Bronchial epithelial cell (primary cell): ENCODE results near the gene PVALEF. TPM values are rescaled to one million over a fixed set of nuclear protein-coding genes. Genes with fewer than 3 reads are reported as not detected.
A peak's percentile ranks its signal among the peaks of the same experiment; 100 is the strongest.

Source experiments
- DNase-seq: peaks from one replicate; pipeline ENCODE4 v3.0.0-alpha.2; 2010; ENCODE audit warnings: low read depth
- FAIRE-seq: peaks from 2 replicates; lab custom pipeline; 2011; peaks lifted over from hg19 to GRCh38; lab: Jason Lieb, UNC
- H3K27me3 ChIP-seq: 2 replicates; pipeline ENCODE4 v1.5.1; 2011; ENCODE audit warnings: low read length; ENCODE audit not compliant: control insufficient read depth, insufficient read depth
- H3K36me3 ChIP-seq: 2 replicates; pipeline ENCODE4 v1.5.1; 2011; ENCODE audit warnings: low read length; ENCODE audit not compliant: control insufficient read depth, insufficient read depth
- H3K4me3 ChIP-seq: 2 replicates; pipeline ENCODE4 v1.5.1; 2011; ENCODE audit warnings: mild to moderate bottlenecking, low read depth, low read length, control low read depth
- CTCF ChIP-seq: IDR thresholded peaks from 2 replicates; pipeline ENCODE4 v1.5.1; 2011; ENCODE audit warnings: mild to moderate bottlenecking, moderate library complexity, low read length, control low read depth, inconsistent platforms; ENCODE audit not compliant: insufficient read depth, severe bottlenecking
- total RNA-seq: library from RNA; depleted of rRNA; stranded (reverse); fragments of >200 nt; gene quantifications from 2 replicates; pipeline ENCODE4 v1.2.1, GENCODE V29; 2014

The PVALEF gene
- total RNA-seq, 1 donor from 2014 or later: not detected

- FAIRE-seq: no peak
Observed at GRCh38 chr17:81182596-81182995, 17.3 kb downstream of the PVALEF start.

GRCh38 chr17:81183316-81183715 is 18.0 kb downstream of the PVALEF start:
- Histone ChIP-seq H3K36me3 (no peaks in the 10 kb centered on the region), H3K4me3 (no peak overlapping the region), H3K27me3 (peaks cover 1% of the 10 kb centered on the region)
- DNase-seq (no peak), FAIRE-seq (no peak)
- TF ChIP-seq CTCF: no peak

More at GRCh38 chr17:81182596-81182995, 17.3 kb downstream of the PVALEF start:
- TF ChIP-seq CTCF: no peak
- DNase-seq: no peak
- Histone ChIP-seq H3K36me3 (no peaks in the 10 kb centered on the region), H3K27me3 (peaks cover 1% of the 10 kb centered on the region), H3K4me3 (no peak overlapping the region)

GRCh38 chr17:81183807-81184206 is 18.5 kb downstream of the PVALEF start:
- TF ChIP-seq CTCF: no peak
- Histone ChIP-seq H3K4me3 (no peak overlapping the region), H3K27me3 (peaks cover 1% of the 10 kb centered on the region), H3K36me3 (no peaks in the 10 kb centered on the region)
- FAIRE-seq (peak; percentile 66), DNase-seq (no peak)

GRCh38 chr17:81184555-81184954 is 19.2 kb downstream of the PVALEF start:
- H3K36me3 ChIP-seq: no peaks in the 10 kb centered on the region
- DNase-seq: no peak
- TF ChIP-seq CTCF: no peak
- H3K4me3 ChIP-seq: no peak overlapping the region
- peaks cover 1% of the 10 kb centered on the region for H3K27me3 ChIP-seq
- FAIRE-seq: no peak

- no peaks in the 10 kb centered on the region for H3K36me3 ChIP-seq
- H3K27me3 ChIP-seq: no peaks in the 10 kb centered on the region
- FAIRE-seq: no peak
- TF ChIP-seq CTCF: no peak
- no peak overlapping the region for H3K4me3 ChIP-seq
- DNase-seq: no peak
Observed at GRCh38 chr17:81186203-81186602, 20.9 kb downstream of the PVALEF start.

- no peak for TF ChIP-seq CTCF
- no peak for FAIRE-seq
- H3K4me3 ChIP-seq: no peak overlapping the region
Observed at GRCh38 chr17:81187120-81187519, 21.8 kb downstream of the PVALEF start.

More at GRCh38 chr17:81187120-81187519, 21.8 kb downstream of the PVALEF start:
- Histone ChIP-seq H3K36me3 (no peaks in the 10 kb centered on the region), H3K27me3 (no peaks in the 10 kb centered on the region)
- DNase-seq: no peak
